H1 (cell line): ENCODE data around the gene ARHGEF3. TPM values are rescaled to one million over a fixed set of nuclear protein-coding genes. Genes with fewer than 3 reads are reported as not detected.

Experiments
- BCL11A ChIP-seq, 2 experiments: IDR thresholded peaks; one replicate each; pipeline ENCODE4 v1.6.1; 2011; ENCODE audit warnings: low read depth in 2 of 2, low read length in 2 of 2, mild to moderate bottlenecking in 2 of 2
- CHD1 ChIP-seq: IDR thresholded peaks from 2 replicates; pipeline ENCODE4 v1.6.1; 2012; ENCODE audit warnings: low read depth, low read length, improper control_type of control experiment
- JUND ChIP-seq: IDR thresholded peaks from 2 replicates; pipeline ENCODE4 v1.6.1; 2011; ENCODE audit warnings: mild to moderate bottlenecking, improper control_type of control experiment, low read length
- KDM4A ChIP-seq: IDR thresholded peaks from one replicate; pipeline ENCODE4 v1.7.1; 2012; ENCODE audit warnings: low read depth, mild to moderate bottlenecking, moderate library complexity, low read length, inconsistent platforms; ENCODE audit not compliant: severe bottlenecking
- RFX5 ChIP-seq: IDR thresholded peaks from 2 replicates; pipeline ENCODE4 v1.6.1; 2011; ENCODE audit warnings: low read depth, low read length, improper control_type of control experiment, borderline replicate concordance
- TCF12 ChIP-seq: IDR thresholded peaks from 2 replicates; pipeline ENCODE4 v1.6.1; 2011; ENCODE audit warnings: low read depth, mild to moderate bottlenecking, low read length
- polyA plus RNA-seq, 7 experiments: library from polyadenylated mRNA; depleted of rRNA in 3 of 7; stranded (reverse) in 5 of 7; unstranded in 2 of 7; fragments of >200 nt in 5 of 7; fragments of 200-250 nt in 2 of 7; gene quantifications; 1 replicate in 5 of 7; 2 replicates in 1 of 7; 4 replicates in 1 of 7; pipeline versions ENCODE4 v1.2.1 to v1.2.3, GENCODE V29; 2011 to 2013; ENCODE audit warnings: missing spikeins in 2 of 7, mixed read lengths in 2 of 7
- total RNA-seq: library from RNA; stranded (reverse); fragmentation: NEBNext Ultra II Directional; extraction: Animal tissue kit (Norgen Biotek cat#: 25700); gene quantifications from 2 replicates; pipeline ENCODE4 v1.2.1, GENCODE V29; 2021
- TF ChIP-seq, protein P1 (sequence below): fragments of 300-600 bp; sonication (generic); IDR thresholded peaks from 2 replicates; pipeline ENCODE4 v1.7.1; 2012; ENCODE audit warnings: low read length, moderate library complexity, mild to moderate bottlenecking, inconsistent platforms; ENCODE audit not compliant: insufficient replicate concordance
- TF ChIP-seq, protein P2 (sequence below), 3 experiments: IDR thresholded peaks; 1 replicate in 2 of 3; 2 replicates in 1 of 3; pipeline versions ENCODE4 v1.5.1 to v1.6.1; 2011; ENCODE audit warnings: low read length in 3 of 3, mild to moderate bottlenecking in 3 of 3, inconsistent platforms in 2 of 3, low read depth in 1 of 3, moderate library complexity in 1 of 3; ENCODE audit not compliant: insufficient read depth in 1 of 3; ENCODE audit errors: control extremely low read depth in 1 of 3

ARHGEF3 gene
- total and polyA plus RNA-seq, 2 of the 8 experiments (the other 6 are each of a cell fraction or from before 2014, with no cell fraction given) = 2.8 to 6.0 TPM

DNA sequence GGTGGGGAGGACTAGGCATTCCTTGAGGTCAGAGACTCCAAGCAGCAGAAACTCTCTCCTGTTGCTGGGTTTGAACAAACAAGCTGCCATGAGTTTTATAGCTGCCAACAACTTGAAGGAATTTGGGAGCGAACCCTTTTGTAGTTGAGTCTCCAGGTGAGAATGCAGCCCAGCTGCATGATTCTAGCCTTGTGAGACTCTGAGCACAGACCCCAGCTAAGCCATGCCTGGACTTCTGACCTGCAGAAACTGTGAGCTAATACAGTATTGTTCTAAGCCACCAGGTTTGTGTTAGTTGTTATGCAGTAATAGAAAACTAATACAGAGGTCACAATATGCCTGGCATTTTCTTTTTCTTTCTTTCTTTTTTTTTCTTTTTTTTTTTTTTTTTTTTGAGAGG, 112.4 kb downstream of the ARHGEF3 start (continued):
- no peak for TF ChIP-seq TCF12
- TF ChIP-seq, protein P1, sequence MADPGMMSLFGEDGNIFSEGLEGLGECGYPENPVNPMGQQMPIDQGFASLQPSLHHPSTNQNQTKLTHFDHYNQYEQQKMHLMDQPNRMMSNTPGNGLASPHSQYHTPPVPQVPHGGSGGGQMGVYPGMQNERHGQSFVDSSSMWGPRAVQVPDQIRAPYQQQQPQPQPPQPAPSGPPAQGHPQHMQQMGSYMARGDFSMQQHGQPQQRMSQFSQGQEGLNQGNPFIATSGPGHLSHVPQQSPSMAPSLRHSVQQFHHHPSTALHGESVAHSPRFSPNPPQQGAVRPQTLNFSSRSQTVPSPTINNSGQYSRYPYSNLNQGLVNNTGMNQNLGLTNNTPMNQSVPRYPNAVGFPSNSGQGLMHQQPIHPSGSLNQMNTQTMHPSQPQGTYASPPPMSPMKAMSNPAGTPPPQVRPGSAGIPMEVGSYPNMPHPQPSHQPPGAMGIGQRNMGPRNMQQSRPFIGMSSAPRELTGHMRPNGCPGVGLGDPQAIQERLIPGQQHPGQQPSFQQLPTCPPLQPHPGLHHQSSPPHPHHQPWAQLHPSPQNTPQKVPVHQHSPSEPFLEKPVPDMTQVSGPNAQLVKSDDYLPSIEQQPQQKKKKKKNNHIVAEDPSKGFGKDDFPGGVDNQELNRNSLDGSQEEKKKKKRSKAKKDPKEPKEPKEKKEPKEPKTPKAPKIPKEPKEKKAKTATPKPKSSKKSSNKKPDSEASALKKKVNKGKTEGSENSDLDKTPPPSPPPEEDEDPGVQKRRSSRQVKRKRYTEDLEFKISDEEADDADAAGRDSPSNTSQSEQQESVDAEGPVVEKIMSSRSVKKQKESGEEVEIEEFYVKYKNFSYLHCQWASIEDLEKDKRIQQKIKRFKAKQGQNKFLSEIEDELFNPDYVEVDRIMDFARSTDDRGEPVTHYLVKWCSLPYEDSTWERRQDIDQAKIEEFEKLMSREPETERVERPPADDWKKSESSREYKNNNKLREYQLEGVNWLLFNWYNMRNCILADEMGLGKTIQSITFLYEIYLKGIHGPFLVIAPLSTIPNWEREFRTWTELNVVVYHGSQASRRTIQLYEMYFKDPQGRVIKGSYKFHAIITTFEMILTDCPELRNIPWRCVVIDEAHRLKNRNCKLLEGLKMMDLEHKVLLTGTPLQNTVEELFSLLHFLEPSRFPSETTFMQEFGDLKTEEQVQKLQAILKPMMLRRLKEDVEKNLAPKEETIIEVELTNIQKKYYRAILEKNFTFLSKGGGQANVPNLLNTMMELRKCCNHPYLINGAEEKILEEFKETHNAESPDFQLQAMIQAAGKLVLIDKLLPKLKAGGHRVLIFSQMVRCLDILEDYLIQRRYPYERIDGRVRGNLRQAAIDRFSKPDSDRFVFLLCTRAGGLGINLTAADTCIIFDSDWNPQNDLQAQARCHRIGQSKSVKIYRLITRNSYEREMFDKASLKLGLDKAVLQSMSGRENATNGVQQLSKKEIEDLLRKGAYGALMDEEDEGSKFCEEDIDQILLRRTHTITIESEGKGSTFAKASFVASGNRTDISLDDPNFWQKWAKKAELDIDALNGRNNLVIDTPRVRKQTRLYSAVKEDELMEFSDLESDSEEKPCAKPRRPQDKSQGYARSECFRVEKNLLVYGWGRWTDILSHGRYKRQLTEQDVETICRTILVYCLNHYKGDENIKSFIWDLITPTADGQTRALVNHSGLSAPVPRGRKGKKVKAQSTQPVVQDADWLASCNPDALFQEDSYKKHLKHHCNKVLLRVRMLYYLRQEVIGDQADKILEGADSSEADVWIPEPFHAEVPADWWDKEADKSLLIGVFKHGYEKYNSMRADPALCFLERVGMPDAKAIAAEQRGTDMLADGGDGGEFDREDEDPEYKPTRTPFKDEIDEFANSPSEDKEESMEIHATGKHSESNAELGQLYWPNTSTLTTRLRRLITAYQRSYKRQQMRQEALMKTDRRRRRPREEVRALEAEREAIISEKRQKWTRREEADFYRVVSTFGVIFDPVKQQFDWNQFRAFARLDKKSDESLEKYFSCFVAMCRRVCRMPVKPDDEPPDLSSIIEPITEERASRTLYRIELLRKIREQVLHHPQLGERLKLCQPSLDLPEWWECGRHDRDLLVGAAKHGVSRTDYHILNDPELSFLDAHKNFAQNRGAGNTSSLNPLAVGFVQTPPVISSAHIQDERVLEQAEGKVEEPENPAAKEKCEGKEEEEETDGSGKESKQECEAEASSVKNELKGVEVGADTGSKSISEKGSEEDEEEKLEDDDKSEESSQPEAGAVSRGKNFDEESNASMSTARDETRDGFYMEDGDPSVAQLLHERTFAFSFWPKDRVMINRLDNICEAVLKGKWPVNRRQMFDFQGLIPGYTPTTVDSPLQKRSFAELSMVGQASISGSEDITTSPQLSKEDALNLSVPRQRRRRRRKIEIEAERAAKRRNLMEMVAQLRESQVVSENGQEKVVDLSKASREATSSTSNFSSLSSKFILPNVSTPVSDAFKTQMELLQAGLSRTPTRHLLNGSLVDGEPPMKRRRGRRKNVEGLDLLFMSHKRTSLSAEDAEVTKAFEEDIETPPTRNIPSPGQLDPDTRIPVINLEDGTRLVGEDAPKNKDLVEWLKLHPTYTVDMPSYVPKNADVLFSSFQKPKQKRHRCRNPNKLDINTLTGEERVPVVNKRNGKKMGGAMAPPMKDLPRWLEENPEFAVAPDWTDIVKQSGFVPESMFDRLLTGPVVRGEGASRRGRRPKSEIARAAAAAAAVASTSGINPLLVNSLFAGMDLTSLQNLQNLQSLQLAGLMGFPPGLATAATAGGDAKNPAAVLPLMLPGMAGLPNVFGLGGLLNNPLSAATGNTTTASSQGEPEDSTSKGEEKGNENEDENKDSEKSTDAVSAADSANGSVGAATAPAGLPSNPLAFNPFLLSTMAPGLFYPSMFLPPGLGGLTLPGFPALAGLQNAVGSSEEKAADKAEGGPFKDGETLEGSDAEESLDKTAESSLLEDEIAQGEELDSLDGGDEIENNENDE = no peak
- no peak for TF ChIP-seq JUND
- TF ChIP-seq RFX5 = no peak
- no peak for TF ChIP-seq CHD1
- no peak for TF ChIP-seq BCL11A (IDR thresholded peaks at IDR 0.05; ENCODE audit: low read depth in 2 of 2, low read length in 2 of 2)
- TF ChIP-seq, protein P2, sequence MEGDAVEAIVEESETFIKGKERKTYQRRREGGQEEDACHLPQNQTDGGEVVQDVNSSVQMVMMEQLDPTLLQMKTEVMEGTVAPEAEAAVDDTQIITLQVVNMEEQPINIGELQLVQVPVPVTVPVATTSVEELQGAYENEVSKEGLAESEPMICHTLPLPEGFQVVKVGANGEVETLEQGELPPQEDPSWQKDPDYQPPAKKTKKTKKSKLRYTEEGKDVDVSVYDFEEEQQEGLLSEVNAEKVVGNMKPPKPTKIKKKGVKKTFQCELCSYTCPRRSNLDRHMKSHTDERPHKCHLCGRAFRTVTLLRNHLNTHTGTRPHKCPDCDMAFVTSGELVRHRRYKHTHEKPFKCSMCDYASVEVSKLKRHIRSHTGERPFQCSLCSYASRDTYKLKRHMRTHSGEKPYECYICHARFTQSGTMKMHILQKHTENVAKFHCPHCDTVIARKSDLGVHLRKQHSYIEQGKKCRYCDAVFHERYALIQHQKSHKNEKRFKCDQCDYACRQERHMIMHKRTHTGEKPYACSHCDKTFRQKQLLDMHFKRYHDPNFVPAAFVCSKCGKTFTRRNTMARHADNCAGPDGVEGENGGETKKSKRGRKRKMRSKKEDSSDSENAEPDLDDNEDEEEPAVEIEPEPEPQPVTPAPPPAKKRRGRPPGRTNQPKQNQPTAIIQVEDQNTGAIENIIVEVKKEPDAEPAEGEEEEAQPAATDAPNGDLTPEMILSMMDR (IDR thresholded peaks at IDR 0.05; ENCODE audit: control extremely low read depth in 1 of 3, insufficient read depth in 1 of 3, low read depth in 1 of 3, low read length in 3 of 3) = no peak
- TF ChIP-seq KDM4A = no peak
- TF ChIP-seq, all 59 proteins: peak for 0
